ENCODE data around the gene LGI2.
A peak's percentile ranks its signal among the peaks of the same experiment; 100 is the strongest.

Gene LGI2

DNA sequence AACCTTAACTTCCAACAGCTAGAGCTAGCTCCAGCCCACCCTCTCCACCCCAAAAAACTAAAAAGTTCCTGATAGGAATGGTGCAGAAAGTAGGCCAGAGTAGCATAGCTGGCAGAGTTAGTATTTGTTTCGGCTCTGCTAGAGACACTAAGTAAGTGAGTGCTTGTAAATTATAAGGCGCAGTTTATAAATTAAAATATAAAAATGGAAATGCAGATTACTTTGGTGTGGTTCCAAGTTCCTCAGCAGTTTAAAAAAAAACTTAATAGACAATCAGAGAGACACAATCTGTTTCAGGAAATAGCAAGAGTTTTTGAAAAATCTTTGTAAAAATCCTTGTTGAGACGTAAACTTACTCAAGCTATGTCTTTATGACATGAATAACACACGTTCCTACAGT is 2.8 kb upstream of the LGI2 start:
- Histone ChIP-seq H2AFZ (ENCODE audit: low read length) (no peak overlapping the region), H3K9me3 (replicated peaks; ENCODE audit: insufficient read depth, low read length) (no peaks in the 10 kb centered on the region), H3F3A (ENCODE audit: insufficient read depth, low read length) (no peaks in the 10 kb centered on the region), H3K79me2 (ENCODE audit: low read length) (no peaks in the 10 kb centered on the region), H3K27me3 (replicated peaks; ENCODE audit: insufficient read depth, low read length) (no peaks in the 10 kb centered on the region), H3K36me3 (replicated peaks; ENCODE audit: insufficient read depth, low read length) (no peaks in the 10 kb centered on the region), H3K9ac (ENCODE audit: low read length) (no peak overlapping the region), H3K4me1 (ENCODE audit: low read length) (no peaks in the 10 kb centered on the region), H3K4me2 (ENCODE audit: low read depth, low read length) (no peak overlapping the region), H3K27ac (ENCODE audit: low read length) (no peak overlapping the region), H4K20me1 (ENCODE audit: insufficient read depth, low read length) (no peaks in the 10 kb centered on the region), H3K9me2 (replicated peaks; ENCODE audit: insufficient read depth, low read length) (no peaks in the 10 kb centered on the region), H3K4me3 (ENCODE audit: low read length) (no peak overlapping the region)
- no peak for DNase-seq
- TF ChIP-seq EZH2phosphoT487 (IDR thresholded peaks at IDR 0.05; ENCODE audit: low read length) (no peak), CTCF (IDR thresholded peaks at IDR 0.05; ENCODE audit: low read length) (no peak), EZH2 (optimal IDR thresholded peaks at IDR 0.05; ENCODE audit: low read depth, low read length) (no peak)

- no peak overlapping the region for H3K4me3 ChIP-seq (ENCODE audit: low read length)
- H3K27me3 ChIP-seq (replicated peaks; ENCODE audit: insufficient read depth, low read length) = no peaks in the 10 kb centered on the region
- no peaks in the 10 kb centered on the region for H4K20me1 ChIP-seq (ENCODE audit: insufficient read depth, low read length)
- DNase-seq = no peak
- no peak overlapping the region for H3K27ac ChIP-seq (ENCODE audit: low read length)
- no peak overlapping the region for H3K4me2 ChIP-seq (ENCODE audit: low read depth, low read length)
- H3F3A ChIP-seq (ENCODE audit: insufficient read depth, low read length) = no peaks in the 10 kb centered on the region
- no peak overlapping the region for H3K9ac ChIP-seq (ENCODE audit: low read length)
- no peak overlapping the region for H2AFZ ChIP-seq (ENCODE audit: low read length)
- TF ChIP-seq CTCF (IDR thresholded peaks at IDR 0.05; ENCODE audit: low read length) = no peak
- no peak for TF ChIP-seq EZH2phosphoT487 (IDR thresholded peaks at IDR 0.05; ENCODE audit: low read length)
- no peak for TF ChIP-seq EZH2 (optimal IDR thresholded peaks at IDR 0.05; ENCODE audit: low read depth, low read length)
- no peaks in the 10 kb centered on the region for H3K4me1 ChIP-seq (ENCODE audit: low read length)
- no peaks in the 10 kb centered on the region for H3K36me3 ChIP-seq (replicated peaks; ENCODE audit: insufficient read depth, low read length)
- H3K9me3 ChIP-seq (replicated peaks; ENCODE audit: insufficient read depth, low read length) = no peaks in the 10 kb centered on the region
- H3K9me2 ChIP-seq (replicated peaks; ENCODE audit: insufficient read depth, low read length) = no peaks in the 10 kb centered on the region
- no peaks in the 10 kb centered on the region for H3K79me2 ChIP-seq (ENCODE audit: low read length)
Measured at GRCh38 chr4:25032126-25032525, 1.4 kb upstream of the LGI2 start.

DNA sequence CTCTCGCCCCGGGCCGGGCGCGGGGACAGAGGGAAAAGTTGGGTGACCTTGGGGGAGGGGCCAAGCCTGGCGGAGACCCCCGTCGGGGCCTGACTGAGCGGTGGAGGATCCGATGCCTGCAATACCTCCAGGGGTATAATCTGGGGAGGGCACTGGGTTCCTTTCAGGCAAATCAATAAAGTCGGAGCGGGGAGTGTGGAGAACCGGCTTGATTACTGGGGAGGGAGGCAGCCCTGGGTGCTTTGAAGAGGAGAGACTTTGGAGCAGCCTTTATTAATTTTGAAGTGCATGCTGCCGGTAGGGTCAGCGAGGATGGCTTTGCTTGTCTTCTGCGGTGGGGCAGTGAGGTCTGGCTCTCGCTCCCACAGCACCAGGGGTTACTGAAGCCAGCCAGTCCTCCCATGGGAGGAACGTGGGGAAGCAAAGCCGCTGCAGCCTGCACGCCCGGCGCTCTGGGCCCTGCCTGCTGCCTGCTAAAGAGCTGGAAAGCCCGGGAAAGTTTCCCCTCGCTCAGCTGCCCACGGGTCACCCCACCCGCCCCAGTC is 403 bp upstream of the LGI2 start:
- Histone ChIP-seq H3K4me2 (ENCODE audit: low read depth, low read length) (peak overlapping the region; percentile 50; the same call in 1 of the 2 replicates), H4K20me1 (ENCODE audit: insufficient read depth, low read length) (no peaks in the 10 kb centered on the region), H3K79me2 (ENCODE audit: low read length) (no peaks in the 10 kb centered on the region), H3F3A (ENCODE audit: insufficient read depth, low read length) (no peaks in the 10 kb centered on the region), H3K27ac (ENCODE audit: low read length) (no peak overlapping the region), H3K27me3 (replicated peaks; ENCODE audit: insufficient read depth, low read length) (no peaks in the 10 kb centered on the region), H3K4me1 (ENCODE audit: low read length) (no peaks in the 10 kb centered on the region), H2AFZ (ENCODE audit: low read length) (peak overlapping the region; percentile 52; the same call in 1 of the 2 replicates), H3K4me3 (ENCODE audit: low read length) (peak overlapping the region; percentile 47; the same call in 1 of the 2 replicates), H3K9me2 (replicated peaks; ENCODE audit: insufficient read depth, low read length) (no peaks in the 10 kb centered on the region), H3K9me3 (replicated peaks; ENCODE audit: insufficient read depth, low read length) (no peaks in the 10 kb centered on the region), H3K36me3 (replicated peaks; ENCODE audit: insufficient read depth, low read length) (no peaks in the 10 kb centered on the region), H3K9ac (ENCODE audit: low read length) (no peak overlapping the region)
- no peak for DNase-seq
- no peak for TF ChIP-seq EZH2 (optimal IDR thresholded peaks at IDR 0.05; ENCODE audit: low read depth, low read length)
- no peak for TF ChIP-seq EZH2phosphoT487 (IDR thresholded peaks at IDR 0.05; ENCODE audit: low read length)
- no peak for TF ChIP-seq CTCF (IDR thresholded peaks at IDR 0.05; ENCODE audit: low read length)

Measured in MM.1S (cell line).